Smooth muscle cell (in vitro differentiated cells): ENCODE data around the gene IGFBP7. TPM values are rescaled to one million over a fixed set of nuclear protein-coding genes. Genes with fewer than 3 reads are reported as not detected.
A peak's percentile ranks its signal among the peaks of the same experiment; 100 is the strongest.

ENCODE experiments used
- DNase-seq: peaks from one replicate; lab custom pipeline; 2025; ENCODE audit not compliant: unreplicated experiment; lab: John Stamatoyannopoulos, UW
- H2AFZ ChIP-seq: fragments of 200-600 bp; sonication (generic); 2 replicates; pipeline ENCODE4 v1.6.0; 2016; ENCODE audit warnings: antibody characterized with exemption, low read depth, mild to moderate bottlenecking
- H3F3A ChIP-seq: fragments of 200-600 bp; sonication (generic); 2 replicates; pipeline ENCODE4 v1.6.0; 2017; ENCODE audit warnings: antibody characterized with exemption, low read depth
- H3K27ac ChIP-seq: fragments of 200-600 bp; sonication (generic); 2 replicates; pipeline ENCODE4 v1.5.1; 2016; ENCODE audit warnings: low read depth, mild to moderate bottlenecking
- H3K27me3 ChIP-seq: fragments of 200-600 bp; sonication (generic); 2 replicates; pipeline ENCODE4 v1.6.1; 2016; ENCODE audit warnings: low read depth, mild to moderate bottlenecking
- H3K36me3 ChIP-seq: fragments of 200-600 bp; sonication (generic); 2 replicates; pipeline ENCODE4 v1.5.1; 2016; ENCODE audit warnings: low read depth
- H3K4me1 ChIP-seq: fragments of 200-600 bp; sonication (generic); 2 replicates; pipeline ENCODE4 v1.5.1; 2016; ENCODE audit warnings: low read depth
- H3K4me2 ChIP-seq: fragments of 200-600 bp; sonication (generic); 2 replicates; pipeline ENCODE4 v1.6.0; 2016; ENCODE audit warnings: mild to moderate bottlenecking
- H3K4me3 ChIP-seq: fragments of 200-600 bp; sonication (generic); 2 replicates; pipeline ENCODE4 v1.5.1; 2016; ENCODE audit warnings: mild to moderate bottlenecking
- H3K79me2 ChIP-seq: fragments of 200-600 bp; sonication (generic); 2 replicates; pipeline ENCODE4 v1.6.0; 2016; ENCODE audit warnings: low read depth, mild to moderate bottlenecking
- H3K9ac ChIP-seq: fragments of 200-600 bp; sonication (generic); 2 replicates; pipeline ENCODE4 v1.6.0; 2016; ENCODE audit warnings: low read depth
- H3K9me3 ChIP-seq: fragments of 200-600 bp; sonication (generic); replicated peaks from 2 replicates; pipeline ENCODE4 v1.5.1; 2016; ENCODE audit warnings: low read depth
- H4K20me1 ChIP-seq: fragments of 200-600 bp; sonication (generic); 2 replicates; pipeline ENCODE4 v1.6.0; 2016; ENCODE audit warnings: low read depth
- WGBS: methylation state at CpG from one replicate; pipeline ENCODE4 v1.1.7; 2016; ENCODE audit warnings: low lambda C conversion rate; 5-methylcytosine and 5-hydroxymethylcytosine counted together
- polyA plus RNA-seq: library from polyadenylated mRNA; unstranded; fragments of >200 nt; fragmentation: Nextera tagmentation; extraction: Ambion mirVana; gene quantifications from 2 replicates; pipeline ENCODE4 v1.2.1, GENCODE V29; 2016
- total RNA-seq: library from RNA; depleted of rRNA; stranded (reverse); fragments of >200 nt; gene quantifications from 2 replicates; pipeline ENCODE4 v1.2.3, GENCODE V29; 2014
- TF ChIP-seq, protein P1 (sequence below): fragments of 200-600 bp; sonication (generic); IDR thresholded peaks from 2 replicates; pipeline ENCODE4 v1.5.1; 2017; ENCODE audit warnings: borderline replicate concordance, mild to moderate bottlenecking, antibody characterized with exemption; ENCODE audit not compliant: insufficient read depth, poor library complexity, severe bottlenecking

The IGFBP7 gene
- total and polyA plus RNA-seq, 2 experiments from 2014 or later: 998 to 1,684 TPM

DNA sequence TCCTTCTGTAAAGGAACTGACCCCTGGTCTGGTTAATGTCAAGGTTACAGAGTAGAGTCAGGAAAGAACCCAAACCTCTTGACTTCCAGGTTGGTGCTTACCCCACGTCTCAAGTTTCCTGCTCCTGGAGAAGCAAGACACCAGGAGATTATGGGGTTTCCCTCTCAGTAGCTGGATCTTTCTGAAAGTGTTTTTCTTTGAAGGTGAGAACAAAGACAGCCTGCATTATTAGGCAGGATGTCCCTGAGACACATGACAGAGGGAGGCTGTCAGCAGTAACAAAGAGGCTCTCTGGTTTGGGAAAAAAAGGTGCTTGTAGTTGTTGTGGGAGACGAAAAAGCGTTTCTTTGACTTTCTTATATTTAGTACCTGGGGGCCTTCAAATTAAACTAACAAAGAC lies 44.7 kb upstream of the IGFBP7 start:
- H3K27ac ChIP-seq: no peak overlapping the region
- H3K79me2 ChIP-seq: no peaks in the 10 kb centered on the region
- TF ChIP-seq, protein P1, sequence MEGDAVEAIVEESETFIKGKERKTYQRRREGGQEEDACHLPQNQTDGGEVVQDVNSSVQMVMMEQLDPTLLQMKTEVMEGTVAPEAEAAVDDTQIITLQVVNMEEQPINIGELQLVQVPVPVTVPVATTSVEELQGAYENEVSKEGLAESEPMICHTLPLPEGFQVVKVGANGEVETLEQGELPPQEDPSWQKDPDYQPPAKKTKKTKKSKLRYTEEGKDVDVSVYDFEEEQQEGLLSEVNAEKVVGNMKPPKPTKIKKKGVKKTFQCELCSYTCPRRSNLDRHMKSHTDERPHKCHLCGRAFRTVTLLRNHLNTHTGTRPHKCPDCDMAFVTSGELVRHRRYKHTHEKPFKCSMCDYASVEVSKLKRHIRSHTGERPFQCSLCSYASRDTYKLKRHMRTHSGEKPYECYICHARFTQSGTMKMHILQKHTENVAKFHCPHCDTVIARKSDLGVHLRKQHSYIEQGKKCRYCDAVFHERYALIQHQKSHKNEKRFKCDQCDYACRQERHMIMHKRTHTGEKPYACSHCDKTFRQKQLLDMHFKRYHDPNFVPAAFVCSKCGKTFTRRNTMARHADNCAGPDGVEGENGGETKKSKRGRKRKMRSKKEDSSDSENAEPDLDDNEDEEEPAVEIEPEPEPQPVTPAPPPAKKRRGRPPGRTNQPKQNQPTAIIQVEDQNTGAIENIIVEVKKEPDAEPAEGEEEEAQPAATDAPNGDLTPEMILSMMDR: no peak
- H3K4me2 ChIP-seq: no peak overlapping the region
- H2AFZ ChIP-seq: no peak overlapping the region
- H3K9me3 ChIP-seq: no peaks in the 10 kb centered on the region
- no peaks in the 10 kb centered on the region for H3F3A ChIP-seq
- DNase-seq: no peak
- H3K4me3 ChIP-seq: no peak overlapping the region
- H3K27me3 ChIP-seq: no peaks in the 10 kb centered on the region
- no peaks in the 10 kb centered on the region for H3K36me3 ChIP-seq
- H3K4me1 ChIP-seq: peaks cover 4% of the 10 kb centered on the region
- 68% methylated on average over 3 of the region's 3 CpGs for WGBS
- H3K9ac ChIP-seq: no peak overlapping the region
- no peaks in the 10 kb centered on the region for H4K20me1 ChIP-seq

DNA sequence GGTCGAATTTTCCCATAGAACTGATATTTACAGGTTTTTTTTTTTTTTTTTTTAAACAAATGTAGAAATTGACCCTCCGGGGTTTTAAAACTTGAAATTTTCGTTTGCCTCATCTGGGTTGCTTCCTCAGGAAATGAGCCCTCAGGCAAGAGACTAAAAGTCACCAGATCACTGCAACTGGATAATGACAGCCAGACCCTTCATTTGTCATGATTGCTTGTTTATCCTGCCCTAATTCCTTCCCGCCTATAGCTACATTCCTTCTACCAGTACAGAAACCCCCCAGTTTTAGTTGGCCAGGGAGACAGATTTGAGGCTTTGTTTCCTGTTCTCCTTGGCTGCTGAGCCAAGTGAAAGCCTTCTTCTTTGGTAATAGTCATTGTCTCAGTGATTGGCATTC lies 44.0 kb upstream of the IGFBP7 start:
- no peak for DNase-seq
- TF ChIP-seq, protein P1: no peak
- Histone ChIP-seq H3K27ac (peak overlapping the region; percentile 4), H3K9ac (no peak overlapping the region), H3K4me3 (no peak overlapping the region), H3K9me3 (no peaks in the 10 kb centered on the region), H3K4me2 (peak overlapping the region; percentile 33), H3F3A (no peaks in the 10 kb centered on the region), H3K79me2 (no peaks in the 10 kb centered on the region), H2AFZ (no peak overlapping the region), H4K20me1 (no peaks in the 10 kb centered on the region), H3K27me3 (no peaks in the 10 kb centered on the region), H3K36me3 (no peaks in the 10 kb centered on the region), H3K4me1 (peaks cover 4% of the 10 kb centered on the region)
- 11% methylated on average over 4 of the region's 4 CpGs for WGBS

DNA sequence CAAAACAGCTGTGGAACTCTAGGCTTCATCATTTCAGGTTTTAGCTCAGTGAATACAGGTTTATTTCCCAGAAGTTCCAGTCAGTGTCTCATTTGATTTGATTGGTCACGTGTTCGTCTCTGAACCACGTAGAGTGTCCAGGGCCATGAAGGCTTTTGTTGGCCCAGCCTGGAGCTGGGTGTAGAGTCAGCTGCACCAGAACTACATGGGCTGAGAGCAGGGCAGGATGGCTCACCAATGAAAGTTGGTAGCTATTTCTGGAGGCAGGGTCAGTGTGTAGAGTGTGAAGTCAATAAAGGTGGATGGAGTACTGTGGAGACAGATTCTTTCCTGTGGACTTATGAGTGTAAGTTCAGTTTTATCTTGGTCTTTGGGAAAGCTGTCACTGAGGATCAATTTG lies 43.0 kb upstream of the IGFBP7 start:
- Histone ChIP-seq H3F3A (peaks cover 6% of the 10 kb centered on the region), H3K27ac (no peak overlapping the region), H3K4me3 (no peak overlapping the region), H2AFZ (no peak overlapping the region), H4K20me1 (no peaks in the 10 kb centered on the region), H3K36me3 (no peaks in the 10 kb centered on the region), H3K79me2 (no peaks in the 10 kb centered on the region), H3K4me2 (peak overlapping the region; percentile 33), H3K9me3 (no peaks in the 10 kb centered on the region), H3K9ac (no peak overlapping the region), H3K27me3 (no peaks in the 10 kb centered on the region), H3K4me1 (peaks cover 4% of the 10 kb centered on the region)
- WGBS: 76% methylated on average over 3 of the region's 3 CpGs
- TF ChIP-seq, protein P1: no peak
- DNase-seq: no peak

DNA sequence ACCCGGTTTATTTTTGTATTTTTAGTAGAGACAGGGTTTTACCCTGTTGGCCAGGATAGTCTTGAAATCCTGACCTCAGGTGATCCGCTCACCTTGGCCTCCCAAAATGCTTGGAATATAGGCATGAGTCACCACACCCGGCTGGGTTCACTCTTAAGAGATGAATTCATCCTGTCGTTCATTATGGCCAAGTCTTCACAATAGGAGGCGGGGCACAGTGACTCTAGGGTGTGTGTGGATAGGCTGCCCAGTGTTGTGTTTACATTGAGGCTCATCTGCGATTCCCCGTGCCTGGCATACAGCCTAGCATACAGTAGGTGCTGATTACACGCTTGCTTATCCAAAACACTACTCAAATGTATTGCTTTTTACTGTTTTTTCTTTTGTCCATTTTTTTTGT lies 41.3 kb upstream of the IGFBP7 start:
- no peaks in the 10 kb centered on the region for H4K20me1 ChIP-seq
- H3K36me3 ChIP-seq: no peaks in the 10 kb centered on the region
- peaks cover 12% of the 10 kb centered on the region for H3F3A ChIP-seq
- H3K4me2 ChIP-seq: no peak overlapping the region
- 75% methylated on average over 8 of the region's 8 CpGs for WGBS
- TF ChIP-seq, protein P1: no peak
- H3K27ac ChIP-seq: no peak overlapping the region
- H3K79me2 ChIP-seq: no peaks in the 10 kb centered on the region
- H3K9me3 ChIP-seq: no peaks in the 10 kb centered on the region
- no peak overlapping the region for H3K4me3 ChIP-seq
- no peak overlapping the region for H2AFZ ChIP-seq
- DNase-seq: no peak
- H3K4me1 ChIP-seq: peaks cover 4% of the 10 kb centered on the region
- H3K27me3 ChIP-seq: no peaks in the 10 kb centered on the region
- no peak overlapping the region for H3K9ac ChIP-seq
